ENCODE results near the gene TUT4. TPM values are rescaled to one million over a fixed set of nuclear protein-coding genes. Genes with fewer than 3 reads are reported as not detected.

TUT4 gene
- total RNA-seq, 2 donors from 2014 or later: 38.2 to 67.2 TPM

GRCh38 chr1:52427152-52427551, 125.7 kb downstream of the TUT4 start:
- Histone ChIP-seq H3K27ac (no peak overlapping the region), H3K36me3 (peaks cover 15% of the 10 kb centered on the region), H3K27me3 (replicated peaks; ENCODE audit: insufficient read depth) (no peaks in the 10 kb centered on the region), H3K4me1 (ENCODE audit: control insufficient read depth in 1 of 2, low read depth in 2 of 2) (no peaks in the 10 kb centered on the region), H3K4me3 (no peak overlapping the region), H3K9me3 (no peaks in the 10 kb centered on the region)
- DNase-seq (ENCODE audit: low spot score): no peak
- no peak for ATAC-seq (ENCODE audit: insufficient number of reproducible peaks, low FRiP score, low read depth)
- TF ChIP-seq CTCF (IDR thresholded peaks at IDR 0.05): no peak

GRCh38 chr1:52426371-52426770, 126.5 kb downstream of the TUT4 start:
- Histone ChIP-seq H3K27ac (no peak overlapping the region), H3K36me3 (peaks cover 15% of the 10 kb centered on the region), H3K9me3 (no peaks in the 10 kb centered on the region), H3K27me3 (replicated peaks; ENCODE audit: insufficient read depth) (no peaks in the 10 kb centered on the region), H3K4me1 (ENCODE audit: control insufficient read depth in 1 of 2, low read depth in 2 of 2) (no peaks in the 10 kb centered on the region), H3K4me3 (no peak overlapping the region)
- no peak for TF ChIP-seq CTCF (IDR thresholded peaks at IDR 0.05)
- ATAC-seq (ENCODE audit: insufficient number of reproducible peaks, low FRiP score, low read depth): no peak
- DNase-seq (ENCODE audit: low spot score): no peak

- no peak for TF ChIP-seq CTCF (IDR thresholded peaks at IDR 0.05)
- peaks cover 10% of the 10 kb centered on the region for H3K36me3 ChIP-seq
- H3K27ac ChIP-seq: no peak overlapping the region
- H3K27me3 ChIP-seq (replicated peaks; ENCODE audit: insufficient read depth): no peaks in the 10 kb centered on the region
- no peaks in the 10 kb centered on the region for H3K4me1 ChIP-seq (ENCODE audit: control insufficient read depth in 1 of 2, low read depth in 2 of 2)
- H3K9me3 ChIP-seq: no peaks in the 10 kb centered on the region
- ATAC-seq (ENCODE audit: insufficient number of reproducible peaks, low FRiP score, low read depth) (no peak), DNase-seq (ENCODE audit: low spot score) (no peak)
- no peak overlapping the region for H3K4me3 ChIP-seq
Measured at GRCh38 chr1:52424813-52425212, 128.1 kb downstream of the TUT4 start.

GRCh38 chr1:52424231-52424636, 128.7 kb downstream of the TUT4 start:
- no peaks in the 10 kb centered on the region for H3K4me1 ChIP-seq (ENCODE audit: control insufficient read depth in 1 of 2, low read depth in 2 of 2)
- no peak overlapping the region for H3K4me3 ChIP-seq
- no peak for TF ChIP-seq CTCF (IDR thresholded peaks at IDR 0.05)
- peaks cover 12% of the 10 kb centered on the region for H3K36me3 ChIP-seq
- H3K9me3 ChIP-seq: no peaks in the 10 kb centered on the region
- ATAC-seq (ENCODE audit: insufficient number of reproducible peaks, low FRiP score, low read depth) (no peak), DNase-seq (ENCODE audit: low spot score) (no peak)
- no peaks in the 10 kb centered on the region for H3K27me3 ChIP-seq (replicated peaks; ENCODE audit: insufficient read depth)
- no peak overlapping the region for H3K27ac ChIP-seq

- DNase-seq (ENCODE audit: low spot score) (no peak), ATAC-seq (ENCODE audit: insufficient number of reproducible peaks, low FRiP score, low read depth) (no peak)
- H3K27ac ChIP-seq: no peak overlapping the region
- peaks cover 14% of the 10 kb centered on the region for H3K36me3 ChIP-seq
- no peaks in the 10 kb centered on the region for H3K9me3 ChIP-seq
- H3K4me1 ChIP-seq (ENCODE audit: control insufficient read depth in 1 of 2, low read depth in 2 of 2): no peaks in the 10 kb centered on the region
- H3K27me3 ChIP-seq (replicated peaks; ENCODE audit: insufficient read depth): no peaks in the 10 kb centered on the region
- H3K4me3 ChIP-seq: no peak overlapping the region
- TF ChIP-seq CTCF (IDR thresholded peaks at IDR 0.05): no peak
Measured at GRCh38 chr1:52423771-52424170, 129.1 kb downstream of the TUT4 start.
